ENCODE results near the gene CFAP74. TPM values are rescaled to one million over a fixed set of nuclear protein-coding genes. Genes with fewer than 3 reads are reported as not detected.

The CFAP74 gene
- total RNA-seq, 1 experiment from 2014 or later, result not detected

DNA sequence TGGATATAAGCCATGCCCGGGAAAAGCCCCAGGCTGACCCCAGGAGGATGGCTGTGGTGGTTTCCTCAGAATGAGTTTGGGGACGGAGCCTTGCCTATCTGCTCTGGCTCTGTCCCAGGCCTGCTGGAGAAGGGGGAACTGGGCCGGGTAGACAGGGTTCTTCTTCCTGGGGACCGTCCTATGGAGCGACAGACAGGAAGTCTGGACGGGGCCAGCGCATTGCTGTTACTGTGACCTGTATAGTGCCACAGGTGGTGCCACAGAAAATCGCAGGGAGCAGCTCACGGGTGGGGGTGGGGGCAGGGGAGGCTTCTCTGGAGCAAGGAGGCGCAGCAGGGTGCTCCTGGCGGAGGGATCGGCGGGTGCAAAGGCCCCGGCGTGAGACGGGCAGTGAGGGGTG lies 36.4 kb downstream of the CFAP74 start:
- CTCF ChIA-PET, result no interaction called here
- intact Hi-C loops (cut with micrococcal nuclease; ENCODE audit: unreplicated experiment), result no loop called here
- Mint-ChIP-seq H3K27me3 (ENCODE audit: insufficient read depth, unreplicated experiment) (peaks cover 5% of the 10 kb centered on the region), H3K36me3 (ENCODE audit: insufficient read depth, unreplicated experiment) (no peaks in the 10 kb centered on the region), H3K4me3 (ENCODE audit: unreplicated experiment) (no peak overlapping the region), H3K4me1 (ENCODE audit: low read depth, unreplicated experiment) (no peaks in the 10 kb centered on the region), H3K27ac (ENCODE audit: unreplicated experiment) (no peak overlapping the region), H3K9me3 (ENCODE audit: unreplicated experiment) (no peaks in the 10 kb centered on the region)
- Histone ChIP-seq H3K4me3 (ENCODE audit: low read depth, low read length) (no peak overlapping the region), H3K9me3 (no peaks in the 10 kb centered on the region), H3K27me3 (replicated peaks; ENCODE audit: control insufficient read depth, insufficient read depth, low read length) (no peaks in the 10 kb centered on the region), H3K4me1 (no peaks in the 10 kb centered on the region), H3K36me3 (ENCODE audit: control insufficient read depth, insufficient read depth, low read length) (no peaks in the 10 kb centered on the region)
- POLR2A ChIA-PET, result no interaction called here
- TF ChIP-seq CTCF (IDR thresholded peaks at IDR 0.05; ENCODE audit: insufficient read depth in 1 of 2, low read depth in 1 of 2, low read length in 1 of 2, severe bottlenecking in 1 of 2, unreplicated experiment in 1 of 2), result no peak
- DNase-seq, result no peak
- no TSS peak for BruUV-seq (replicated peaks)

DNA sequence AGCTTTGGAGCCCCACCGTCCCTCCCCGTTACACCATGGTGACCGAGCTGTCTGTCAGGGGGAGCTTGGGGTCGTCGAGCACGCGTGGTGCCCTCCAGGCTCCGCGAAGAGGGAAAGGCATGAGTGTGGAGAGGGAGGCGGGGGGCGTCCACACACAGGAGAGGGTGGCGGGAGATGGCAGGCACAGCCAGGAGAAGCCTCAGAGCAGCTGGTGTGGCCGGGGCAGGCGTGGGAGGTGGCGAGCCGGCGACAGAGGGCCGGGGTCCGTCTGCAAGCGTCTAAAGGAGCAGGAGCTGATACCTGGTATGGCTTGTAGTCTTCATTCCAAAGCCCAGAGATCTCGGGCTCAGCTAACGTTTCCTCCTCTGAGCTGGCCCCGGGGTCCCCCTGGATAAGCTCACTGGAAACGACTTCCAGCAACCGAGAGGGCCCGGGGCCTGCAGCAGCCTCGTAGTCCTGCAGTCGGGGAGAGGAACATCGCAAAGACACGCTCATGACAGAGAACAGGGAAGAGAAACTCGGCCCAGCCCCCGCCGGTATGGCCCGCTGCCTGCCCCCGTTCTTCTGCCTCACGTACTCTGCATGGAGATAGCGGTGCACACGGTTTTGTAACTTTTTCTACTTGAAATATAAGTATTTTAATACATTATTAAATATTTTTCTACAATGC lies 37.4 kb downstream of the CFAP74 start:
- Histone ChIP-seq H3K4me1 (no peaks in the 10 kb centered on the region), H3K27me3 (replicated peaks; ENCODE audit: control insufficient read depth, insufficient read depth, low read length) (no peaks in the 10 kb centered on the region), H3K36me3 (ENCODE audit: control insufficient read depth, insufficient read depth, low read length) (no peaks in the 10 kb centered on the region), H3K4me3 (ENCODE audit: low read depth, low read length) (no peak overlapping the region), H3K9me3 (no peaks in the 10 kb centered on the region)
- Mint-ChIP-seq H3K27me3 (ENCODE audit: insufficient read depth, unreplicated experiment) (peaks cover 5% of the 10 kb centered on the region), H3K4me3 (ENCODE audit: unreplicated experiment) (no peak overlapping the region), H3K4me1 (ENCODE audit: low read depth, unreplicated experiment) (no peaks in the 10 kb centered on the region), H3K9me3 (ENCODE audit: unreplicated experiment) (no peaks in the 10 kb centered on the region), H3K27ac (ENCODE audit: unreplicated experiment) (no peak overlapping the region), H3K36me3 (ENCODE audit: insufficient read depth, unreplicated experiment) (no peaks in the 10 kb centered on the region)
- intact Hi-C loops (cut with micrococcal nuclease; ENCODE audit: unreplicated experiment), result no loop called here
- DNase-seq, result no peak
- ChIA-PET POLR2A (no interaction called here), CTCF (no interaction called here)
- TF ChIP-seq CTCF (IDR thresholded peaks at IDR 0.05; ENCODE audit: insufficient read depth in 1 of 2, low read depth in 1 of 2, low read length in 1 of 2, severe bottlenecking in 1 of 2, unreplicated experiment in 1 of 2), result no peak
- no TSS peak for BruUV-seq (replicated peaks)

GRCh38 chr1:1965546-1965945 lies 38.0 kb downstream of the CFAP74 start:
- CTCF ChIA-PET, result no interaction called here

More at GRCh38 chr1:1965546-1965945, 38.0 kb downstream of the CFAP74 start:
- Histone ChIP-seq H3K4me1 (no peaks in the 10 kb centered on the region), H3K9me3 (no peaks in the 10 kb centered on the region), H3K4me3 (ENCODE audit: low read depth, low read length) (no peak overlapping the region), H3K27me3 (replicated peaks; ENCODE audit: control insufficient read depth, insufficient read depth, low read length) (no peaks in the 10 kb centered on the region), H3K36me3 (ENCODE audit: control insufficient read depth, insufficient read depth, low read length) (no peaks in the 10 kb centered on the region)
- Mint-ChIP-seq H3K27me3 (ENCODE audit: insufficient read depth, unreplicated experiment) (peaks cover 5% of the 10 kb centered on the region), H3K36me3 (ENCODE audit: insufficient read depth, unreplicated experiment) (no peaks in the 10 kb centered on the region), H3K4me3 (ENCODE audit: unreplicated experiment) (no peak overlapping the region), H3K27ac (ENCODE audit: unreplicated experiment) (no peak overlapping the region), H3K9me3 (ENCODE audit: unreplicated experiment) (no peaks in the 10 kb centered on the region), H3K4me1 (ENCODE audit: low read depth, unreplicated experiment) (no peaks in the 10 kb centered on the region)
- intact Hi-C loops (cut with micrococcal nuclease; ENCODE audit: unreplicated experiment), result no loop called here
- BruUV-seq (replicated peaks), result no TSS peak
- TF ChIP-seq CTCF (IDR thresholded peaks at IDR 0.05; ENCODE audit: insufficient read depth in 1 of 2, low read depth in 1 of 2, low read length in 1 of 2, severe bottlenecking in 1 of 2, unreplicated experiment in 1 of 2), result no peak
- POLR2A ChIA-PET, result no interaction called here
- DNase-seq, result no peak

Data from Caco-2 (cell line).